Pancreas (tissue), 10 donors: ENCODE data around the gene NRIP3. TPM values are rescaled to one million over a fixed set of nuclear protein-coding genes. Genes with fewer than 3 reads are reported as not detected.

ENCODE experiments used
- ATAC-seq, 4 donors: fragments of 200-7000 bp; cut with Tn5 transposase; one replicate each; pipeline versions ENCODE4 v1.8.0 to v1.9.1; 2020; ENCODE audit warnings: mild to moderate bottlenecking in 4 of 4, moderate library complexity in 4 of 4
- DNase-seq, 6 donors: peaks; one replicate each; pipeline ENCODE4 v3.0.0-alpha.2; 2020
- FAIRE-seq: peaks from 2 replicates; lab custom pipeline; 2012; peaks lifted over from hg19 to GRCh38; lab: Jason Lieb, UNC
- H3K27ac ChIP-seq, 4 donors: fragments of 200-600 bp; sonication (generic); 1 replicate in 3 of 4; 2 replicates in 1 of 4; pipeline versions ENCODE4 v1.5.0 to v1.8.0; 2020
- H3K27me3 ChIP-seq, 4 donors: fragments of 200-600 bp; one replicate each; pipeline ENCODE4 v1.8.0; 2021
- H3K36me3 ChIP-seq, 3 donors: fragments of 200-600 bp; sonication (generic) in 1 of 3; one replicate each; pipeline versions ENCODE4 v1.5.0 to v1.8.0; 2020 to 2021
- H3K4me1 ChIP-seq, 3 donors: fragments of 200-600 bp; one replicate each; pipeline ENCODE4 v1.8.0; 2021
- H3K4me3 ChIP-seq, 4 donors: fragments of 200-600 bp; sonication (generic) in 2 of 4; one replicate each; pipeline versions ENCODE4 v1.5.0 to v1.8.0; 2020 to 2021
- H3K9me3 ChIP-seq, 4 donors: fragments of 200-600 bp; one replicate each; pipeline ENCODE4 v1.8.0; 2021
- CTCF ChIP-seq, 4 donors: fragments of 200-600 bp; sonication (generic) in 3 of 4; IDR thresholded peaks; one replicate each; pipeline versions ENCODE4 v1.5.0 to v1.8.0; 2021; ENCODE audit warnings: antibody characterized with exemption in 4 of 4
- WGBS, 2 donors: extraction: QIAGEN DNeasy Blood & Tissue Kit; methylation state at CpG; one replicate each; pipeline ENCODE4 v1.1.7; 2013; 5-methylcytosine and 5-hydroxymethylcytosine counted together
- intact Hi-C, 3 donors: fragments of 100-400 bp; cut with DNase I; formaldehyde crosslinking; loops; one replicate each; pipeline versions ENCODE4 v1.11.1 to v1.14.2; 2022
- polyA plus RNA-seq, 2 donors: library from polyadenylated mRNA; stranded (reverse); fragments of 200-250 nt; gene quantifications; one replicate each; pipeline ENCODE4 v1.2.3, GENCODE V29; 2013
- total RNA-seq, 6 donors: library from RNA; stranded (reverse); fragmentation: NEBNext Ultra II Directional in 4 of 6; extraction: Animal tissue kit (Norgen Biotek cat#: 25700) in 4 of 6; gene quantifications; one replicate each; pipeline versions ENCODE4 v1.2.1 to v1.2.4, GENCODE V29; 2021 to 2023
- donor health status: healthy with polysubstance abuse.
- donor health status: DM: no; HTN: no; CAD: no; lungs with moderate emphysema.
- donor health status: DM: no; HTN: no; CAD: no.
- donor health status: control.
- donor health status: control.
- donor health status: Bipolar disorder and iron deficiency.
- donor health status: DM: yes; HTN: yes; CAD: no.
- donor health status: DM: no; HTN: no; CAD: no.
- donor health status: DM: no; HTN: no; CAD: no.
- donor health status: DM: yes; HTN: yes; CAD: no.

NRIP3 gene
- total and polyA plus RNA-seq, 8 donors = 0.04 to 0.44 (median 0.27) TPM

GRCh38 chr11:8971196-8971923 is 32.4 kb downstream of the NRIP3 start:
- no peak for TF ChIP-seq CTCF (IDR thresholded peaks at IDR 0.05)
- no peaks in the 10 kb centered on the region for H3K27me3 ChIP-seq
- H3K4me1 ChIP-seq = no peaks in the 10 kb centered on the region
- intact Hi-C loops = no loop called here
- WGBS, 2 donors = 73 to 80% methylated on average over 2 of the region's 2 CpGs
- DNase-seq (no peak), ATAC-seq (no peak), FAIRE-seq (no peak)
- no peaks in the 10 kb centered on the region for H3K9me3 ChIP-seq
- no peak overlapping the region for H3K27ac ChIP-seq
- no peak overlapping the region for H3K4me3 ChIP-seq
- no peaks in the 10 kb centered on the region for H3K36me3 ChIP-seq

- WGBS, 2 donors = 83 to 90% methylated on average over 8 of the region's 8 CpGs
- no peak overlapping the region for H3K4me3 ChIP-seq
- DNase-seq = no peak
Measured at GRCh38 chr11:8967184-8967583, 36.6 kb downstream of the NRIP3 start.

GRCh38 chr11:8964324-8965320 is 39.2 kb downstream of the NRIP3 start, which contains the start of gene TMEM9B:
Gene TMEM9B (minus strand): TSS chr11:8964442. CDS start chr11:8964313, 129 bp downstream.
- peak within 1 kb of the TSS; percentile 50 to 89 (median 73) for H3K4me3 ChIP-seq
- H3K9me3 ChIP-seq = no peaks in the 10 kb centered on the region
- TF ChIP-seq CTCF (IDR thresholded peaks at IDR 0.05) = no peak
- no peaks in the 10 kb centered on the region for H3K27me3 ChIP-seq
- intact Hi-C loops = no loop called here
- no peak for FAIRE-seq
- WGBS, 2 donors = 0% methylated on average over 48 to 67 of the region's 67 CpGs
- DNase-seq = peak; percentile 90 to 96 (median 92)
- ATAC-seq = peak; percentile 92 to 97 (median 94)
- no peaks in the 10 kb centered on the region for H3K36me3 ChIP-seq
- peaks cover 0 to 11% (median 10%) of the 10 kb centered on the region in 3 donors for H3K4me1 ChIP-seq
- peak within 1 kb of the TSS; percentile 88 to 100 (median 96) for H3K27ac ChIP-seq

More at GRCh38 chr11:8967184-8967583, 36.6 kb downstream of the NRIP3 start:
- no peaks in the 10 kb centered on the region for H3K9me3 ChIP-seq
- H3K36me3 ChIP-seq = no peaks in the 10 kb centered on the region
- no peak for TF ChIP-seq CTCF (IDR thresholded peaks at IDR 0.05)
- intact Hi-C loops = no loop called here
- FAIRE-seq = no peak
- H3K27ac ChIP-seq = no peak overlapping the region
- ATAC-seq = no peak
- no peaks in the 10 kb centered on the region for H3K27me3 ChIP-seq
- peaks cover 0 to 10% (median 10%) of the 10 kb centered on the region in 3 donors for H3K4me1 ChIP-seq

GRCh38 chr11:8963569-8964323 is 40.1 kb downstream of the NRIP3 start:
- DNase-seq (peak; percentile 87 to 96 (median 88)), ATAC-seq (peak; percentile 83 to 88 (median 87)), FAIRE-seq (no peak)
- Histone ChIP-seq H3K27me3 (no peaks in the 10 kb centered on the region), H3K4me3 (peak overlapping the region; percentile 50 to 89 (median 73)), H3K4me1 (peaks cover 0 to 11% (median 10%) of the 10 kb centered on the region in 3 donors), H3K9me3 (no peaks in the 10 kb centered on the region), H3K36me3 (no peaks in the 10 kb centered on the region), H3K27ac (peak overlapping the region; percentile 88 to 100 (median 96))
- no peak for TF ChIP-seq CTCF (IDR thresholded peaks at IDR 0.05)
- intact Hi-C loops = no loop called here
- 1% methylated on average over 31 to 39 of the region's 39 CpGs for WGBS, 2 donors
